Type B pancreatic cell (in vitro differentiated cells): ENCODE data around the gene RASIP1. TPM values are rescaled to one million over a fixed set of nuclear protein-coding genes. Genes with fewer than 3 reads are reported as not detected.
A peak's percentile ranks its signal among the peaks of the same experiment; 100 is the strongest.

Experiments
- DNase-seq: peaks from one replicate; pipeline ENCODE4 v3.0.0; 2021; ENCODE audit warnings: mixed read lengths; ENCODE audit not compliant: unreplicated experiment; ENCODE audit errors: extremely low spot score
- H3K27ac Mint-ChIP-seq: 2 replicates; pipeline ENCODE4 v1.8.0; 2021; ENCODE audit warnings: mild to moderate bottlenecking, mixed read lengths
- H3K27me3 Mint-ChIP-seq: 2 replicates; pipeline ENCODE4 v1.8.0; 2021; ENCODE audit warnings: mixed read lengths
- H3K36me3 Mint-ChIP-seq: 2 replicates; pipeline ENCODE4 v1.8.0; 2021; ENCODE audit warnings: mixed read lengths
- H3K4me1 Mint-ChIP-seq: one replicate; pipeline ENCODE4 v1.8.0; 2021; ENCODE audit warnings: mixed read lengths; ENCODE audit not compliant: unreplicated experiment
- H3K4me3 Mint-ChIP-seq: 2 replicates; pipeline ENCODE4 v1.8.0; 2021; ENCODE audit warnings: mild to moderate bottlenecking, mixed read lengths
- H3K9me3 Mint-ChIP-seq: 2 replicates; pipeline ENCODE4 v1.8.0; 2021; ENCODE audit warnings: mixed read lengths
- total RNA-seq: library from RNA; stranded (reverse); gene quantifications from 2 replicates; pipeline ENCODE4 v1.2.1, GENCODE V29; 2021; ENCODE audit warnings: low replicate concordance
- TF ChIP-seq, protein P1 (sequence below): fragments of 200-600 bp; sonication (generic); conservative IDR thresholded peaks from 2 replicates; pipeline ENCODE4 v1.5.0; 2021; ENCODE audit warnings: antibody characterized with exemption, mild to moderate bottlenecking

Gene RASIP1
- total RNA-seq, 1 donor from 2014 or later, result 4.6 TPM

DNA sequence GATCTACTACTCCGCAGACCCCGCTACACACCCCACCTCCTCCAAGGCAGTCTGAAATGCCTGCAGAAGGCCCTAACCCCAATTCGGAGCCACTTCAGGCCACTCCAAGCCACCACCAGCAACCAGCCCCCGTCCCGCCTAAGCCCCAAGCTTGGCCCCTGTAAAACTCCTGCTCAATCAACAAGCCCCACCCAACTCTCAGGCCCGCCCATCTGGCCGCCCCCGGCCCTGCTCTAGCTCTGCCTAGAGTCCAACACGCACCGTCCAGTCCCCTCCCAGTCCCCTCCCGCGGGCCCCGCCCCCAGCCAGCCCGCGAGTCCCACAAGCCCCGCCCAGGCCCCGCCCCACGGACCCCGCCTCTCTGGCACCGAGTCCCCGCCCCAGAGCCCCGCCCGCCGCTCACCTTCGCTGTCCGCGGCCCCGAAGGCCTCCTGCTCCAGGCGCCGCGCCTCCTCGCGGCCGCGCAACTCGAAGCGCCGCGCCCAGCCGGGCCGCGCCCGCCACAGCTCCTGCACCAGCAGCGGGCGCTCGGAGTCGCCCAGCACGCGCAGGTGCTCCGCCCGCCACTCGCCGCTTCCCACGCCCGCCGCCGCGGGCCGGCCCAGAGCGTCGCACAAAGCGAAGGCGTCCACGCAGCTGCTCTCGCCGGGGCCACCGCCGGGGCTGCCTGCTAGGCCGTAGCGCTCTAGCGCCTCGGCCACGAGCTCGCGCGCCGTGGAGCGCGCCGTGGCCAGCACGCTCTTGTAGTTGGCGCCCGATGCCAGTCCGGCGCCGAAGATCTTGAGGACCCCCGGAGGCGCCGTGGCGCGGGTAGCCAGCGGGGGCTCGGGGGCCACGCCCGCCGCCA is 1.6 kb downstream of the RASIP1 start:
- Mint-ChIP-seq H3K36me3 (peaks cover 5% of the 10 kb centered on the region), H3K27me3 (peaks cover 7% of the 10 kb centered on the region), H3K4me3 (peak overlapping the region; percentile 88), H3K9me3 (peaks cover 5% of the 10 kb centered on the region), H3K27ac (peak overlapping the region; percentile 87), H3K4me1 (peaks cover 15% of the 10 kb centered on the region)
- TF ChIP-seq, protein P1, sequence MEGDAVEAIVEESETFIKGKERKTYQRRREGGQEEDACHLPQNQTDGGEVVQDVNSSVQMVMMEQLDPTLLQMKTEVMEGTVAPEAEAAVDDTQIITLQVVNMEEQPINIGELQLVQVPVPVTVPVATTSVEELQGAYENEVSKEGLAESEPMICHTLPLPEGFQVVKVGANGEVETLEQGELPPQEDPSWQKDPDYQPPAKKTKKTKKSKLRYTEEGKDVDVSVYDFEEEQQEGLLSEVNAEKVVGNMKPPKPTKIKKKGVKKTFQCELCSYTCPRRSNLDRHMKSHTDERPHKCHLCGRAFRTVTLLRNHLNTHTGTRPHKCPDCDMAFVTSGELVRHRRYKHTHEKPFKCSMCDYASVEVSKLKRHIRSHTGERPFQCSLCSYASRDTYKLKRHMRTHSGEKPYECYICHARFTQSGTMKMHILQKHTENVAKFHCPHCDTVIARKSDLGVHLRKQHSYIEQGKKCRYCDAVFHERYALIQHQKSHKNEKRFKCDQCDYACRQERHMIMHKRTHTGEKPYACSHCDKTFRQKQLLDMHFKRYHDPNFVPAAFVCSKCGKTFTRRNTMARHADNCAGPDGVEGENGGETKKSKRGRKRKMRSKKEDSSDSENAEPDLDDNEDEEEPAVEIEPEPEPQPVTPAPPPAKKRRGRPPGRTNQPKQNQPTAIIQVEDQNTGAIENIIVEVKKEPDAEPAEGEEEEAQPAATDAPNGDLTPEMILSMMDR, result peak; percentile 60
- peak; percentile 98 for DNase-seq

DNA sequence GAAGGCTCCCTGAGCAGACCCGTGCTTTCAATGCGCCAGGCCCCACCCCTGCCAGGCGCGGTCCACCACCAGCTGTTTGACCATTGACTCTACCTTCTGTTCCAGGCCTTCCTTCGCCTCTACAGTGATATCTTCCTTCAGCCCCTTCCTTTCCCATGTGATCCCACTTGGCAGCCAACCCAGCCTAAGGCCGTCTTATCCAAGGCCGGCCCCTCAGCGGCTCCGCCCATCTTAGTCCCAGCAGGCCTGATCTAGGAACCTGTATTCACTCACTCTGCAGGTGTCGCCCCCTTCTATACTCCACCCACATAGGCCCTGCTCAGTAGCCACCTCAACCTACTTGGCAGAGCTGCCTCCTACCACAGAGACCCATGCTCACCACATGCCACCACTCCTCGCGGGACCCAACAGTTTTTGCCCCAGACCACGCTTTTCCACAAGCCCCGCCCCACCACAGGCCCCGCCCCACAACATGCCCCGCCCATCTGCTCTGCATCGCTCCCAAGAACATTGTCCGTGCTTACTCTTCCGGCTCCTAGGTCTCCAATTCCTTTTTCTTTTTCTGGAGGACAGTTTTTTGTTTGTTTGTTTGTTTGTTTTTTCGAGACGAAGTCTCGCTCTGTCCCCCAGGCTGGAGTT is 2.9 kb downstream of the RASIP1 start:
- Mint-ChIP-seq H3K36me3 (peaks cover 5% of the 10 kb centered on the region), H3K27ac (no peak overlapping the region), H3K9me3 (peaks cover 5% of the 10 kb centered on the region), H3K27me3 (peaks cover 7% of the 10 kb centered on the region), H3K4me1 (peaks cover 15% of the 10 kb centered on the region), H3K4me3 (peak overlapping the region; percentile 43)
- TF ChIP-seq, protein P1, result no peak
- DNase-seq, result no peak

DNA sequence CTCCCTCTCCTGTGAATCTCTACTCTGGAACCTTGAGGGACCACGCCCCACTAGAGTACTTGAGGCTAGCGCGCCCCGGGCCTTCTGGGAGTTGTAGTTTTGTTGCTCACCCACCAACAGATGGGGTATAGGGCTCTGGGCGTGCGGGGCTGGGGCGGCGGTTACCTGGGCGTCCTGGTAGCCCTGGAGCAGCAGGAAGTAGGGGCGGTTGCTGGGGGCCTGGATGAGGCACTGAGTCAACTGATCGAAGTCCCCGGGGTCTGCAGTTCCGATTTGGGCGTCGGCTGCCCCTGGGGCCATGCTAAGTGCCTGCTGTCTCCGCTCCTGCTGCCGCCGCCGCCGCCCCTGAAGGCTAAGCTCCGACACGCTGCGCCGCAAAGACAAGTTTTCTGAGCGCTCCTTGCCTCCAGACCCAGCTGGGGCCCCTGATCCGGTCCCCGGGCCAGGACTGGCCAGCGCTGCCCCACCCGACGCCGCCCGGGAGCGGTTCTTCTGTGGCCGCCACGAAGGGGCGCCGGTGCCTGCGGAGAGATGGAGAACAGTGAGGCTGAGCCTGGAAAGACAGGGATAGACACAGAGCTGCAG is 5.3 kb downstream of the RASIP1 start:
- no peak for DNase-seq
- Mint-ChIP-seq H3K4me1 (peaks cover 15% of the 10 kb centered on the region), H3K27me3 (peaks cover 7% of the 10 kb centered on the region), H3K36me3 (peaks cover 11% of the 10 kb centered on the region), H3K4me3 (peak overlapping the region; percentile 87), H3K9me3 (peaks cover 5% of the 10 kb centered on the region), H3K27ac (peak overlapping the region; percentile 72)
- TF ChIP-seq, protein P1, result no peak

DNA sequence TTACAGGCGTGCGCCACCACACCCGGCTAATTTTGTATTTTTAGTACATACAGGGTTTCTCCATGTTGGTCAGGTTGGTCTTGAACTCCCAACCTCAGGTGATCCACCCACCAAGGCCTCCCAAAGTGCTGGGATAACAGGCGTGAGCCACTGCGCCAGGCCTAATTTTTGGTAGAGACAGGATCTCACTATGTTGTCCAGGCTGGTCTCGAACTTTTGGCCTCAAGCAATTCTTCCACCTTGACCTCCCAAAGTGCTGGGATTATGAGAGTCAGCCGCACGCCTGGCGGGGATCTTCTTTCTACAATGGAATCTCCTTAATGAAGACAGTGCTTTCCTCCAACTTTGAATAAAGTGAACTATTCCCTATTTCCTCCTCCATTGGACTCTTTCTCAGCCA is 5.8 kb downstream of the RASIP1 start:
- peak overlapping the region; percentile 87 for H3K4me3 Mint-ChIP-seq
- peaks cover 5% of the 10 kb centered on the region for H3K9me3 Mint-ChIP-seq
- H3K4me1 Mint-ChIP-seq, result peaks cover 15% of the 10 kb centered on the region
- H3K36me3 Mint-ChIP-seq, result peaks cover 11% of the 10 kb centered on the region
- H3K27ac Mint-ChIP-seq, result peak overlapping the region; percentile 72
- DNase-seq, result no peak
- TF ChIP-seq, protein P1, result no peak
- H3K27me3 Mint-ChIP-seq, result peaks cover 4% of the 10 kb centered on the region

DNA sequence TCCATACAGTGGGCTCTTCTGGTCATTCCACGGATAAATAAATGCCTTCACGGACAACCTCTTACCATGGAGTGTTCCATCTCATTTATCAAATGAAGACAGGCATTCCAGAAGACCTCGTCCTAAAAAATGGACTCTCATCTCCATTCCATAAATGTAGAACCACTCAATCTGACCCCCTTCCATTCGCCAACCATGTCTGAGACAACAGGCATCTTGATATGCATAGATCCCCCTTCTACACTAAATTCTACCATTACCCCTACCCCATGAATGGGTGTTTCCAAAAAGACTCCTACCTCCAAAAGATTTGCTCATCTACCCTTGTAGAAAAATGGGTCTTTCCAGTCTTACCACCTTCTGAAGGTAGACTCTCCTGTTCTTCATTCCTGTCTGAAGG is 9.0 kb downstream of the RASIP1 start:
- Mint-ChIP-seq H3K4me1 (peaks cover 5% of the 10 kb centered on the region), H3K4me3 (no peak overlapping the region), H3K27me3 (peaks cover 4% of the 10 kb centered on the region), H3K27ac (no peak overlapping the region), H3K36me3 (peaks cover 11% of the 10 kb centered on the region), H3K9me3 (peaks cover 5% of the 10 kb centered on the region)
- TF ChIP-seq, protein P1, result no peak
- DNase-seq, result no peak
